ENCODE results near the gene OR4E1. TPM values are rescaled to one million over a fixed set of nuclear protein-coding genes. Genes with fewer than 3 reads are reported as not detected.
"Not testable (repeated sequence)": the region's sequence is repeated elsewhere in the genome, so short reads cannot be mapped to it uniquely, and the experiment has no call there.

Gene OR4E1

GRCh38 chr14:21631084-21631483 is 42.5 kb downstream of the OR4E1 start:
- Histone ChIP-seq H3K56ac (ENCODE audit: low read length) (no peak overlapping the region), H3K4me2 (ENCODE audit: low read length) (no peak overlapping the region), H2BK120ac (ENCODE audit: low read depth, low read length) (no peak overlapping the region), H3K9ac (ENCODE audit: low read length) (no peak overlapping the region), H3K79me2 (ENCODE audit: control insufficient read depth, insufficient read depth, low read length) (no peaks in the 10 kb centered on the region), H3K36me3 (ENCODE audit: control insufficient read depth, insufficient read depth, low read length) (no peaks in the 10 kb centered on the region), H2BK5ac (ENCODE audit: low read length) (no peak overlapping the region), H3K4ac (ENCODE audit: low read depth, low read length) (no peak overlapping the region), H3K4me1 (ENCODE audit: control insufficient read depth, low read depth, low read length) (no peaks in the 10 kb centered on the region), H2BK15ac (replicated peaks; ENCODE audit: low read depth) (no peak overlapping the region), H3K27ac (ENCODE audit: low read depth, low read length) (no peak overlapping the region), H3K79me1 (ENCODE audit: low read length) (no peaks in the 10 kb centered on the region), H3K23ac (ENCODE audit: low read length) (no peak overlapping the region), H3K4me3 (ENCODE audit: low read length) (no peak overlapping the region), H3K27me3 (ENCODE audit: insufficient read depth, low read length, poor library complexity) (no peaks in the 10 kb centered on the region), H3K18ac (ENCODE audit: low read length) (no peak overlapping the region), H2AK5ac (ENCODE audit: low read length) (no peak overlapping the region), H4K8ac (ENCODE audit: low read depth, low read length) (no peak overlapping the region), H4K5ac (ENCODE audit: low read length) (no peak overlapping the region)
- WGBS (ENCODE audit: extremely low coverage, insufficient coverage, low lambda C conversion rate), result no CpG with 5 or more reads among the region's 3 CpGs
- DNase-seq, result no peak

- not testable (repeated sequence) for H3K79me2 ChIP-seq (ENCODE audit: control insufficient read depth, insufficient read depth, low read length); H3K9ac ChIP-seq (ENCODE audit: low read length); H3K4me2 ChIP-seq (ENCODE audit: low read length); H3K4ac ChIP-seq (ENCODE audit: low read depth, low read length); H3K4me1 ChIP-seq (ENCODE audit: control insufficient read depth, low read depth, low read length); H3K36me3 ChIP-seq (ENCODE audit: control insufficient read depth, insufficient read depth, low read length); H3K4me3 ChIP-seq (ENCODE audit: low read length); H4K8ac ChIP-seq (ENCODE audit: low read depth, low read length); H2BK15ac ChIP-seq (replicated peaks; ENCODE audit: low read depth); H3K56ac ChIP-seq (ENCODE audit: low read length); H3K27me3 ChIP-seq (ENCODE audit: insufficient read depth, low read length, poor library complexity); H3K18ac ChIP-seq (ENCODE audit: low read length); H3K23ac ChIP-seq (ENCODE audit: low read length); H3K79me1 ChIP-seq (ENCODE audit: low read length); H2AK5ac ChIP-seq (ENCODE audit: low read length); DNase-seq; H2BK120ac ChIP-seq (ENCODE audit: low read depth, low read length); H3K27ac ChIP-seq (ENCODE audit: low read depth, low read length); H4K5ac ChIP-seq (ENCODE audit: low read length); H2BK5ac ChIP-seq (ENCODE audit: low read length)
- WGBS (ENCODE audit: extremely low coverage, insufficient coverage, low lambda C conversion rate), result no CpG with 5 or more reads among the region's 1 CpG
These were observed 43.1 kb downstream of the OR4E1 start for GRCh38 chr14:21630503-21630902.

- Histone ChIP-seq H3K27me3 (ENCODE audit: insufficient read depth, low read length, poor library complexity) (no peaks in the 10 kb centered on the region), H3K79me1 (ENCODE audit: low read length) (no peaks in the 10 kb centered on the region), H3K4me1 (ENCODE audit: control insufficient read depth, low read depth, low read length) (no peaks in the 10 kb centered on the region), H3K36me3 (ENCODE audit: control insufficient read depth, insufficient read depth, low read length) (no peaks in the 10 kb centered on the region), H2BK120ac (ENCODE audit: low read depth, low read length) (no peak overlapping the region), H3K9ac (ENCODE audit: low read length) (no peak overlapping the region), H3K79me2 (ENCODE audit: control insufficient read depth, insufficient read depth, low read length) (no peaks in the 10 kb centered on the region), H2BK15ac (replicated peaks; ENCODE audit: low read depth) (no peak overlapping the region), H4K5ac (ENCODE audit: low read length) (no peak overlapping the region), H2AK5ac (ENCODE audit: low read length) (no peak overlapping the region), H3K4me3 (ENCODE audit: low read length) (no peak overlapping the region), H3K18ac (ENCODE audit: low read length) (no peak overlapping the region), H3K4ac (ENCODE audit: low read depth, low read length) (no peak overlapping the region), H3K56ac (ENCODE audit: low read length) (no peak overlapping the region), H2BK5ac (ENCODE audit: low read length) (no peak overlapping the region), H3K23ac (ENCODE audit: low read length) (no peak overlapping the region), H4K8ac (ENCODE audit: low read depth, low read length) (no peak overlapping the region), H3K27ac (ENCODE audit: low read depth, low read length) (no peak overlapping the region), H3K4me2 (ENCODE audit: low read length) (no peak overlapping the region)
- DNase-seq, result no peak
- WGBS (ENCODE audit: extremely low coverage, insufficient coverage, low lambda C conversion rate), result no CpG with 5 or more reads among the region's 3 CpGs
These were observed 47.0 kb downstream of the OR4E1 start for GRCh38 chr14:21626491-21627230.

Small RNAs within 50 kb of the gene (small RNA-seq; reads per million reads assigned to genes)
- gene AC243972.3 (ENCODE audit: insufficient read depth), result not detected
